Astrocyte of the spinal cord (primary cell): Measurements from ENCODE around the gene SLC5A5.

ENCODE experiments used
- DNase-seq: peaks from one replicate; pipeline ENCODE4 v3.0.0; 2011; ENCODE audit warnings: low read depth, low spot score
- H3K4me3 ChIP-seq: 2 replicates; pipeline ENCODE4 v1.5.1; 2011; ENCODE audit warnings: low read depth, mild to moderate bottlenecking, low read length, moderate library complexity
- CTCF ChIP-seq: IDR thresholded peaks from 2 replicates; pipeline ENCODE4 v1.5.1; 2012; ENCODE audit warnings: low read depth, mild to moderate bottlenecking, low read length, inconsistent platforms
- in situ Hi-C: cut with HindIII; loops from 2 replicates; pipeline ENCODE4 v1.10.0; 2017; ENCODE audit warnings: low sequenced_read_pairs

The SLC5A5 gene

GRCh38 chr19:17922138-17922537 is 50.4 kb downstream of the SLC5A5 start:
- TF ChIP-seq CTCF = no peak
- DNase-seq = no peak
- in situ Hi-C loops = no loop called here
- H3K4me3 ChIP-seq = no peak overlapping the region

GRCh38 chr19:17926044-17926443 is 54.3 kb downstream of the SLC5A5 start:
- H3K4me3 ChIP-seq = no peak overlapping the region
- no peak for TF ChIP-seq CTCF
- DNase-seq = no peak
- in situ Hi-C loops = no loop called here

GRCh38 chr19:17929056-17929455 is 57.3 kb downstream of the SLC5A5 start:
- no peak for TF ChIP-seq CTCF
- H3K4me3 ChIP-seq = no peak overlapping the region
- in situ Hi-C loops = no loop called here
- no peak for DNase-seq

- no peak for TF ChIP-seq CTCF
- H3K4me3 ChIP-seq = no peak overlapping the region
- in situ Hi-C loops = no loop called here
- no peak for DNase-seq
Measured at GRCh38 chr19:17931532-17932191, 59.9 kb downstream of the SLC5A5 start.

GRCh38 chr19:17932485-17933338 is 61.0 kb downstream of the SLC5A5 start, which contains the start of gene CCDC124:
Gene CCDC124, plus strand, starts transcription at chr19:17933015. Its CDS starts 3,406 bp downstream, at chr19:17936421.
- peak within 1 kb of the TSS; percentile 85 for H3K4me3 ChIP-seq
- in situ Hi-C loops = no loop called here
- peak; percentile 92 for TF ChIP-seq CTCF

GRCh38 chr19:17933414-17934129 is 61.8 kb downstream of the SLC5A5 start:
- in situ Hi-C loops = no loop called here
- no peak for TF ChIP-seq CTCF
- no peak for DNase-seq
- peak overlapping the region; percentile 85 for H3K4me3 ChIP-seq

More at GRCh38 chr19:17932485-17933338, 61.0 kb downstream of the SLC5A5 start, which contains the start of gene CCDC124:
- DNase-seq = peak; percentile 91
